GM21723 (cell line): ENCODE results near the gene FBXO34.

Experiments used
- ATAC-seq: cut with Tn5 transposase; IDR thresholded peaks from one replicate; pipeline ENCODE4 v1.9.1; 2021; ENCODE audit warnings: mild to moderate bottlenecking, moderate library complexity; ENCODE audit not compliant: unreplicated experiment

Gene FBXO34

GRCh38 chr14:55272387-55272786 lies 1.2 kb downstream of the FBXO34 start:
- no peak for ATAC-seq

GRCh38 chr14:55272922-55273321 lies 1.7 kb downstream of the FBXO34 start:
- no peak for ATAC-seq

GRCh38 chr14:55274146-55274545 lies 2.9 kb downstream of the FBXO34 start:
- ATAC-seq = no peak

- ATAC-seq = no peak
Measured at GRCh38 chr14:55274751-55275150, 3.5 kb downstream of the FBXO34 start.

DNA sequence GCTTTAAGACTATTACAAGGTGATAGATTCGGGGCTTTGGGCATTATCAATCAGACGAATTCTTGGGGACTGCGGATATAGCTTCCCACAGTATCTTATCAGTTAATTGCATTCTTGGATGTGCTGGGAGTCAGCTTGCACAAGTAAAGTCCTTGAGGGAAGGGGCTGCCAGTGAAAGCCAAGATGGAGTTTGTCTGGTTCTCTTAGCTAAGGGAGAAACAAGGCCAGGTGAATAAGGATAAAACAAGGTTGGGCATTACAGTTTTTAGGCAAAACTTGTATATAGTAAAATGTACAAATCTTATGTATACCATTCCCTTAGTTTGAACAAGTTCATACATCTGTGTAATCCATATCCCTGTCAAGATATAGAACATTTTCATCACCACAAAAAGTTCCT lies 5.5 kb downstream of the FBXO34 start:
- ATAC-seq = no peak

- ATAC-seq = peak; percentile 90
Measured at GRCh38 chr14:55277972-55278740, 6.9 kb downstream of the FBXO34 start.

GRCh38 chr14:55279384-55279783 lies 8.2 kb downstream of the FBXO34 start:
- ATAC-seq = no peak

DNA sequence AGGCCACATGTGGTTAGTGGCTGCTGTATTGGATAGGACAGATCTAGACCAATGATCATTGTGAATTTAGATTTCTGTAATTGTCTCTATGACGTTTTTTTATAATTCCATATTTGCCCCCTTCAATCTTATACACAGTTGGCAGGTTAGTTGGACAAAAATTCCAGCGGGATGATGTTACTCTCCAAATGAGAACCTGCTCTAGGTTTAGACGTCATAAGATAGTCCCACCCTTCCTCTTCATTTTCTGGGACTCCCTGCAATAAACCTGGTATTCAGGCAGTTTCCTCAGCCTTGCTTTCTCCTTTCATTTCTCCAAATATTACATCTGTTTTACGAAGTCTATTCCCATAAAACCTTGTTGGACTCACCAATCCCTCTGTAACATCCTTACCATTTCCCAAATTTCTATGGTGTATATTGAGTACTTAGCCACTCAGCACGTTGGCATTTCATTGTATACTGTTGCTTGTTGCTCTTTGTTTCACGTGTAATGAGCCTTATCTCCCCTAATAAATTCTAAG lies 10.2 kb downstream of the FBXO34 start:
- no peak for ATAC-seq

- ATAC-seq = no peak
Measured at GRCh38 chr14:55285048-55285652, 13.9 kb downstream of the FBXO34 start.

- ATAC-seq = no peak
Measured at GRCh38 chr14:55288439-55288838, 17.2 kb downstream of the FBXO34 start.

DNA sequence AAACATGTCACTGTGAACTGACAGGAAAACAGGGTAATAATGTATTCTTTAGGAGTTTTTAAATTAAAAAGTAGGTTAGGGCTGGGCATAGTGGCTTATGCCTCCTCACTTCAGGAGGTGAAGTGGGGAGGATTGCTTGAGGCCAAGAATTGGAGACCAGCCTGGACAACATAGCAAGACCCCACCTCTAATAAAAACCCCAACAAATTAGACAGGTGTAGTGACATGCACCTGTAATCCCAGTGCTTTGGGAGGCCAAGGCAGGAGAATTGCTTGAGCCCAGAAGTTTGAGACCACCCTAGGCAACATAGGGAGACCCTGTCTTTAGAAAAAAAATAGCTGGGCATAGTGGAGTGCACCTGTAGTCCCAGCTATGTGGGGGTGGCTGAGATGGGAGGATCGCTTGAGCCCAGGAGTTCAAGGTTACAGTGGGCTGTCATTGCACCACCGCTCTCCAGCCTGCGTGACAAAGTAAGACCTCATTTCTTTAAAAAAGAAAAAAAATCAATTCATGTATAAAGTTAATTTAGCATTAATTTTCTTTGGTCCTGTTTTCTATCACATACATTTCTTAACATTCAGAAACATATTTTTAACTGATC lies 20.4 kb downstream of the FBXO34 start:
- no peak for ATAC-seq

GRCh38 chr14:55294603-55295002 lies 23.4 kb downstream of the FBXO34 start:
- no peak for ATAC-seq

DNA sequence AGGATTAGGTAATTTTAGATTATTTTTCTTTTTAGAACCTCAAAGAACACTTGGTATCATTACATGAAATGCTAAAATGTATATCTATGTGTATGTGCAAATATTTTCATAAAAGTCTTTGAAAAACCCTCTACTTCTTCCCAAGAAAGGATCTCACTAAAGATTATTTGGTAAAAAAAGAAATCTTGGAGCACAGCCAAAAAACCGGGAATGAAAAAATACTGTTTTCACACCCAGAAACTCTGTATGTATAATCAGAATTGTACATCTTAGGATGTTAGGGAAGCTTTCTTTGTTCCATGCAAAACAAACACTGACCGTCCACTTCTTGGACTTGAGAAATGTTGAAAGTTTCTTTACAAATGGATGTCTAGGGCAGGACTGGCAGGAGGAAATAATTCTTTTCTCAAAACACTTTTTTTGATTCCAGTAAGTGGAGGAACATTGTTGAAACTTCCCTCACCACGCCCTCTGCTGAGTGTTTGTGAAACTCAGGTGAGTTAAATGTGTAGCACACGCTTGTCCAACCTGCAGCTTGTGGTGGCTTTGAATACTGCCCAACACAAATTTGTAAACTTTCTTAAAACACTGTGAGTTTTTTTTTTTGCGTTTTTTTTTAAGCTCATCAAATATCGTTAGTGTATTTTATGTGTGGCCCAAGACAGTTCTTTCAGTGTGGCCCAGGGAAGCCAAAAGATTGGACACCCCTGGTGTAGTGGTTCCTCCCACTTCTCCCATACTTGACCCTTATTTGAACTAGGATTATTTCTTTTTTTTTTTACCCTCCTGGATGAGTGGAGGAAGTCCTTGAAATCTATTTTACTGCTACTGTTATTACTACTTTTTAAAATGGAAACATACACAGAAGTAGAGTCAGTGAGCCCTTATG lies 26.6 kb downstream of the FBXO34 start:
- peak; percentile 62 for ATAC-seq

DNA sequence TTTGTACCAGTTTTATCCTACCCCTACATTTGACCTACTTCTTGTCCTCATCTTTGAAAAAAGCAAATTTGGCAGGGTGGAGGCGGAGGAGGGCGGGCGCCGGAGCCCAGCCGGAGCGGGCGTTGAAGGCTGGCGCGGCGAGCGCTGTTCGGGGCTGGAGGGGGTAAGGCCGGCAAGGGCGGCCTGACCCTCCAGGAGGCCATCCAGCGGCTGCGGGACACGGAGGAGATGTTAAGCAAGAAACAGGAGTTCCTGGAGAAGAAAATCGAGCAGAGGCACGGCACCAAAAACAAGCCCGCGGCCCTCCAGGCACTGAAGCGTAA lies 27.2 kb downstream of the FBXO34 start:
- ATAC-seq = no peak

- ATAC-seq = peak; percentile 51
Measured at GRCh38 chr14:55301437-55302121, 30.4 kb downstream of the FBXO34 start.

DNA sequence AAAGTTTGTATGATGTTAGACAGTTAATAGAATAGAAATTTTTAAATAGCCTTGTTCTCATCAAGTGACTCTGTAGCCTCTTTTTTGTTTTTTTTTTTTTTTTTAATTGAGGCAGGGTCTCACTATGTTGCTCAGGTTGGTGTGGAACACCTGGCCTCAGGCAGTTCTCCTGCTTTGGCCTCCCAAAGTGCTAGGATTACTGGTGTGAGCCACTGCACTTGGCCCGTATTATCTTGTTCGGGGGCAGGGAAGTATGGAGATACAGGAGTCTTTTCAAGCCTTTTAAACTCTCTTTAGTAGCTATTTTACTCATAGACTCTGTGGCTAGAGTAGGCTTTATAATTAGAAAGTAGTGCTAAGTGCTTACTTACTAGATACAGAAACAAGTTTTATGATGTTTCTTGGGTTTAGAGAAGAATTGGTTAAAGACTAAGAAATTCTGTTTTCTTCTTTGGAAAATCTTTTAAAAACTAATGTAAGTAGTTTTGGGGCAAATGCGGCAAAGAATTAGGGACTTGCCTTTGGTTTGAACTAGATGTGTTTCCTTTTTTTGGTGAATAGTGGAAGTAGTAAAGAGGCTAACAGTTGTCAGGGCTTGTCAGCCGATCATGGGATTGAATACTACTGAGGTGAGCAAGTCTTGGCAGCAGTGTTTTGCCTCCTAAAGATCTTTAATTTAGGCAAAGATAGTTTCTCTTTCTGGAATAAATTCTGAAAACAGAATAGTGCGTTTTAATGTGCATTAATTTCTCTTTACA lies 31.3 kb downstream of the FBXO34 start:
- no peak for ATAC-seq

GRCh38 chr14:55303125-55303499 lies 31.9 kb downstream of the FBXO34 start:
- no peak for ATAC-seq

- ATAC-seq = no peak
Measured at GRCh38 chr14:55303691-55304145, 32.5 kb downstream of the FBXO34 start.

GRCh38 chr14:55306938-55307589 lies 35.8 kb downstream of the FBXO34 start:
- no peak for ATAC-seq
